Measurements from ENCODE around the gene LLCFC1. TPM values are rescaled to one million over a fixed set of nuclear protein-coding genes. Genes with fewer than 3 reads are reported as not detected.

The LLCFC1 gene
- total and polyA plus RNA-seq, 2 experiments from 2014 or later, result not detected

DNA sequence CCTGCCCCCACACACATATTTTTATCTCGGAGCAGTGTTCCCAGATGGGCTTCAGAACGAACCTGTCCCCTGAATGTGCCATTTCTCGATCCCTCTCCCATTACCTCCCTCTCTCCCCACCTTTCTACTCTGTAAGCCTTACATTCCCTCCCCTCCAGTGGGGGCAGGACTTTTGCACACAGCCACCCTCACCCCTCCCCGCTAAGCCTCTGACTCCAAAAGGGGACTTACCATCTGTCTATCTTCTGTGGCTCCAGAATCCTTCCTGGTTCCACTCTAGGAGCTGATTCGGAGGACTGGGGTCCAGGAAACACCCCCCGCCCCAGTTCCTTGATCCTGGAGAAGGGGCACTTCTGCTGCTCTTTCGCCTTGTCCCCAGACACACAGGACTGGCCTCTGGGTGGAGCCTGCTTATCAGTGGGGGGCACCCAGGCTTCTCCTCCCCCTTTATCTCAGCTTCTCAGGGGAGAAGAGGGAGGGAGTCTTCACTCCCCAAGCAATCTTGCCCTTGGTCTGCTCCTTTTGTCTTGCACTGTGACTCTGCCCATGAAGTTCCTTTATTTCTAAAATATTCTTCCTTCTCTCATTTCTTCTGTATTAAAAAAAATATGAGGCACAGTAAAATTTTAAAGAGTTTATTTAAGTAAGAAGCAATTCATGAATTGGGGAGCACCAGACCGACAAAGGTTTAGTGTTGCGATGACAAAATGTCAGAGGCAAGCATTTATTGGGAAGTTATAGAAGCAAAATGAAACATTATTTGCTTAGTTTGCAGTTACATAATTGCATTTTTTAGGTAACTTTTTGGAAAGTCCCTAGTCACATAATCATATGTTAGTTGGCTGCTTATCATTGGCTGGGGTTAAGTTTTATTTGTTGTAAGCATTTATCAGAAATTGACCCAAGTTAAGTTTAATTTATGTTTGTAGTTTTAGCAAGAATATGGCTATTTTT, 23.0 kb downstream of the LLCFC1 start, which contains the start of gene KEL:
Gene KEL, minus strand, starts transcription at position 391 of the 954 bp plus-strand sequence. Its CDS starts 157 bp downstream, at position 234.
- H3K4me3 ChIP-seq, result no peak within 1 kb of the TSS
- no peak within 1 kb of the TSS for H2AFZ ChIP-seq
- peaks cover 11% of the 10 kb centered on the region for H3K4me1 ChIP-seq (ENCODE audit: insufficient read depth)
- no peak within 1 kb of the TSS for H3K27ac ChIP-seq
- H3K79me2 ChIP-seq, result no peaks in the 10 kb centered on the region
- H3K9me3 ChIP-seq (ENCODE audit: low read depth), result no peaks in the 10 kb centered on the region
- H3K4me2 ChIP-seq, result peak within 1 kb of the TSS; percentile 61
- no peaks in the 10 kb centered on the region for H3K27me3 ChIP-seq
- H3K9me2 ChIP-seq (replicated peaks; ENCODE audit: insufficient read depth), result no peaks in the 10 kb centered on the region
- no peaks in the 10 kb centered on the region for H3K36me3 ChIP-seq (replicated peaks; ENCODE audit: insufficient read depth, low read depth)
- TF ChIP-seq EZH2phosphoT487 (IDR thresholded peaks at IDR 0.05; ENCODE audit: low read depth, severe bottlenecking, unreplicated experiment) (no peak), EZH2 (IDR thresholded peaks at IDR 0.05; ENCODE audit: borderline replicate concordance) (no peak)
- DNase-seq (ENCODE audit: low spot score), result no peak
- WGBS (ENCODE audit: low lambda C conversion rate, missing lambda C conversion rate), result 58% methylated on average over 9 of the region's 9 CpGs
- H4K20me1 ChIP-seq (ENCODE audit: insufficient read depth, poor library complexity, severe bottlenecking), result no peaks in the 10 kb centered on the region

- no peak overlapping the region for H3K27ac ChIP-seq
- H2AFZ ChIP-seq, result no peak overlapping the region
- H4K20me1 ChIP-seq (ENCODE audit: insufficient read depth, poor library complexity, severe bottlenecking), result no peaks in the 10 kb centered on the region
- H3K27me3 ChIP-seq, result no peaks in the 10 kb centered on the region
- H3K4me3 ChIP-seq, result no peak overlapping the region
- H3K4me1 ChIP-seq (ENCODE audit: insufficient read depth), result peaks cover 4% of the 10 kb centered on the region
- H3K9me2 ChIP-seq (replicated peaks; ENCODE audit: insufficient read depth), result no peaks in the 10 kb centered on the region
- no peaks in the 10 kb centered on the region for H3K9me3 ChIP-seq (ENCODE audit: low read depth)
- no peak for TF ChIP-seq EZH2 (IDR thresholded peaks at IDR 0.05; ENCODE audit: borderline replicate concordance)
- TF ChIP-seq, protein P1, sequence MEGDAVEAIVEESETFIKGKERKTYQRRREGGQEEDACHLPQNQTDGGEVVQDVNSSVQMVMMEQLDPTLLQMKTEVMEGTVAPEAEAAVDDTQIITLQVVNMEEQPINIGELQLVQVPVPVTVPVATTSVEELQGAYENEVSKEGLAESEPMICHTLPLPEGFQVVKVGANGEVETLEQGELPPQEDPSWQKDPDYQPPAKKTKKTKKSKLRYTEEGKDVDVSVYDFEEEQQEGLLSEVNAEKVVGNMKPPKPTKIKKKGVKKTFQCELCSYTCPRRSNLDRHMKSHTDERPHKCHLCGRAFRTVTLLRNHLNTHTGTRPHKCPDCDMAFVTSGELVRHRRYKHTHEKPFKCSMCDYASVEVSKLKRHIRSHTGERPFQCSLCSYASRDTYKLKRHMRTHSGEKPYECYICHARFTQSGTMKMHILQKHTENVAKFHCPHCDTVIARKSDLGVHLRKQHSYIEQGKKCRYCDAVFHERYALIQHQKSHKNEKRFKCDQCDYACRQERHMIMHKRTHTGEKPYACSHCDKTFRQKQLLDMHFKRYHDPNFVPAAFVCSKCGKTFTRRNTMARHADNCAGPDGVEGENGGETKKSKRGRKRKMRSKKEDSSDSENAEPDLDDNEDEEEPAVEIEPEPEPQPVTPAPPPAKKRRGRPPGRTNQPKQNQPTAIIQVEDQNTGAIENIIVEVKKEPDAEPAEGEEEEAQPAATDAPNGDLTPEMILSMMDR (IDR thresholded peaks at IDR 0.05; ENCODE audit: poor library complexity), result no peak
- no peak for TF ChIP-seq EZH2phosphoT487 (IDR thresholded peaks at IDR 0.05; ENCODE audit: low read depth, severe bottlenecking, unreplicated experiment)
- WGBS (ENCODE audit: low lambda C conversion rate, missing lambda C conversion rate), result 25% methylated on average over 1 of the region's 1 CpG
- no peak overlapping the region for H3K4me2 ChIP-seq
- no peak for DNase-seq (ENCODE audit: low spot score)
- no peaks in the 10 kb centered on the region for H3K79me2 ChIP-seq
- H3K36me3 ChIP-seq (replicated peaks; ENCODE audit: insufficient read depth, low read depth), result no peaks in the 10 kb centered on the region
These were observed 23.7 kb downstream of the LLCFC1 start for GRCh38 chr7:142962991-142963390.

DNA sequence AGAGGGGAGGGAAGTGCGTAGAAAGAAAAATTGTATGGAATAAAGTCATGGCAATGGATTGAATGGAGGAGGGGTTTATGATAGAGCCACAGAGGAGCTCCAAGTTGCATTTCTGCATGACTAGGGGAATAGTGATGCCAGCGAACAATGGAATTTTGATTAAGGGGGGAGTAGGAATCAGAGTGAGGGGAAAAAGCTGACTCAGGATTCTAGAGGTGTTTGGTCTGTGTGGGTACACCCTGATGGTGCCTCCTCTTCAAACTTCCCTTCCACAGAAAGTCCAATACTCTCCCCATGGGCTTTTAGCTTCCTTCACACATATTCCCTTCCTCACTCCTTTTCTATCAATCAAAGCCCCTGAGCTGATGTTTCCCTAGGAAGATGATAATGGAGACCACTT, 24.7 kb downstream of the LLCFC1 start:
- H3K4me1 ChIP-seq (ENCODE audit: insufficient read depth), result peaks cover 3% of the 10 kb centered on the region
- whole genome bisulfite sequencing (ENCODE audit: low lambda C conversion rate, missing lambda C conversion rate), result 100% methylated on average over 2 of the region's 2 CpGs
- H3K4me2 ChIP-seq, result no peak overlapping the region

More for the DNA sequence above, 24.7 kb downstream of the LLCFC1 start:
- no peaks in the 10 kb centered on the region for H3K9me3 ChIP-seq (ENCODE audit: low read depth)
- no peaks in the 10 kb centered on the region for H4K20me1 ChIP-seq (ENCODE audit: insufficient read depth, poor library complexity, severe bottlenecking)
- H3K36me3 ChIP-seq (replicated peaks; ENCODE audit: insufficient read depth, low read depth), result no peaks in the 10 kb centered on the region
- DNase-seq (ENCODE audit: low spot score), result no peak
- no peaks in the 10 kb centered on the region for H3K27me3 ChIP-seq
- no peak overlapping the region for H3K27ac ChIP-seq
- no peak overlapping the region for H3K4me3 ChIP-seq
- H3K9me2 ChIP-seq (replicated peaks; ENCODE audit: insufficient read depth), result no peaks in the 10 kb centered on the region
- no peak overlapping the region for H2AFZ ChIP-seq
- H3K79me2 ChIP-seq, result no peaks in the 10 kb centered on the region
- TF ChIP-seq, protein P1 (IDR thresholded peaks at IDR 0.05; ENCODE audit: poor library complexity), result no peak
- TF ChIP-seq EZH2 (IDR thresholded peaks at IDR 0.05; ENCODE audit: borderline replicate concordance) (no peak), EZH2phosphoT487 (IDR thresholded peaks at IDR 0.05; ENCODE audit: low read depth, severe bottlenecking, unreplicated experiment) (no peak)

All from hepatocyte (in vitro differentiated cells).